ENCODE data around the gene SYMPK.
"Not testable (repeated sequence)": the region's sequence is repeated elsewhere in the genome, so short reads cannot be mapped to it uniquely, and the experiment has no call there.

Gene SYMPK

DNA sequence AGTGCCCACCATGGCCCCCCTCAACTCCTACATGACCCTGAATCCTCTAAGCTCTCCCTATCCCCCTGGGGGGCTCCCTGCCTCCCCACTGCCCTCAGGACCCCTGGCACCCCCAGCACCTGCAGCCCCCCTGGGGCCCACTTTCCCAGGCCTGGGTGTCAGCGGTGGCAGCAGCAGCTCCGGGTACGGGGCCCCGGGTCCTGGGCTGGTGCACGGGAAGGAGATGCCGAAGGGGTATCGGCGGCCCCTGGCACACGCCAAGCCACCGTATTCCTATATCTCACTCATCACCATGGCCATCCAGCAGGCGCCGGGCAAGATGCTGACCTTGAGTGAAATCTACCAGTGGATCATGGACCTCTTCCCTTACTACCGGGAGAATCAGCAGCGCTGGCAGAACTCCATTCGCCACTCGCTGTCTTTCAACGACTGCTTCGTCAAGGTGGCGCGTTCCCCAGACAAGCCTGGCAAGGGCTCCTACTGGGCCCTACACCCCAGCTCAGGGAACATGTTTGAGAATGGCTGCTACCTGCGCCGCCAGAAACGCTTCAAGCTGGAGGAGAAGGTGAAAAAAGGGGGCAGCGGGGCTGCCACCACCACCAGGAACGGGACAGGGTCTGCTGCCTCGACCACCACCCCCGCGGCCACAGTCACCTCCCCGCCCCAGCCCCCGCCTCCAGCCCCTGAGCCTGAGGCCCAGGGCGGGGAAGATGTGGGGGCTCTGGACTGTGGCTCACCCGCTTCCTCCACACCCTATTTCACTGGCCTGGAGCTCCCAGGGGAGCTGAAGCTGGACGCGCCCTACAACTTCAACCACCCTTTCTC is 9.4 kb upstream of the SYMPK start:
- Histone ChIP-seq H3K4me1 (no peaks in the 10 kb centered on the region), H3K4me3 (ENCODE audit: low read depth, low read length) (no peak overlapping the region), H3K36me3 (no peaks in the 10 kb centered on the region), H3K9me3 (no peaks in the 10 kb centered on the region), H3K27me3 (peaks cover 15% of the 10 kb centered on the region)
- no peak for DNase-seq
- TF ChIP-seq, protein P1, sequence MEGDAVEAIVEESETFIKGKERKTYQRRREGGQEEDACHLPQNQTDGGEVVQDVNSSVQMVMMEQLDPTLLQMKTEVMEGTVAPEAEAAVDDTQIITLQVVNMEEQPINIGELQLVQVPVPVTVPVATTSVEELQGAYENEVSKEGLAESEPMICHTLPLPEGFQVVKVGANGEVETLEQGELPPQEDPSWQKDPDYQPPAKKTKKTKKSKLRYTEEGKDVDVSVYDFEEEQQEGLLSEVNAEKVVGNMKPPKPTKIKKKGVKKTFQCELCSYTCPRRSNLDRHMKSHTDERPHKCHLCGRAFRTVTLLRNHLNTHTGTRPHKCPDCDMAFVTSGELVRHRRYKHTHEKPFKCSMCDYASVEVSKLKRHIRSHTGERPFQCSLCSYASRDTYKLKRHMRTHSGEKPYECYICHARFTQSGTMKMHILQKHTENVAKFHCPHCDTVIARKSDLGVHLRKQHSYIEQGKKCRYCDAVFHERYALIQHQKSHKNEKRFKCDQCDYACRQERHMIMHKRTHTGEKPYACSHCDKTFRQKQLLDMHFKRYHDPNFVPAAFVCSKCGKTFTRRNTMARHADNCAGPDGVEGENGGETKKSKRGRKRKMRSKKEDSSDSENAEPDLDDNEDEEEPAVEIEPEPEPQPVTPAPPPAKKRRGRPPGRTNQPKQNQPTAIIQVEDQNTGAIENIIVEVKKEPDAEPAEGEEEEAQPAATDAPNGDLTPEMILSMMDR (IDR thresholded peaks at IDR 0.05; ENCODE audit: low read depth, low read length) = no peak

DNA sequence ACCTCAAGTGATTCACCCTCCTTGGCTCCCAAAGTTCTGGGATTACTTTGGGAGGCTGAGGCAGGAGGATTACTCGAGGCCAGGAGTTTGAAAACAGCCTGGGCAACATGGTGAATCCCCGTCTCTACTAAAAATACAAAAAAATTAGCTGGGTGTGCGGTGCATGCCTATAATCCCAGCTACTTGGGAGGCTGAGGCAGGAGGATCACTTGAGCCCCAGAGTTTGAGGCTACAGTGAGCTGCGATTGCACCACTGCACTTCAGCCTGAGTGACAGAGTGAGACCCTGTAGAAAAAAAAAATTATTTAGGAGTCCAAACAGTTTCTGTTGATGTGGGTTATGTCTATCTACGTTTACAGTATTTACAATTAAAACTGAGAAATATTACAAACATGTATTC is 7.9 kb upstream of the SYMPK start:
- no peaks in the 10 kb centered on the region for H3K9me3 ChIP-seq
- DNase-seq = no peak
- TF ChIP-seq, protein P1 (IDR thresholded peaks at IDR 0.05; ENCODE audit: low read depth, low read length) = no peak
- H3K27me3 ChIP-seq = peaks cover 30% of the 10 kb centered on the region
- no peak overlapping the region for H3K4me3 ChIP-seq (ENCODE audit: low read depth, low read length)
- H3K4me1 ChIP-seq = no peaks in the 10 kb centered on the region
- H3K36me3 ChIP-seq = no peaks in the 10 kb centered on the region

DNA sequence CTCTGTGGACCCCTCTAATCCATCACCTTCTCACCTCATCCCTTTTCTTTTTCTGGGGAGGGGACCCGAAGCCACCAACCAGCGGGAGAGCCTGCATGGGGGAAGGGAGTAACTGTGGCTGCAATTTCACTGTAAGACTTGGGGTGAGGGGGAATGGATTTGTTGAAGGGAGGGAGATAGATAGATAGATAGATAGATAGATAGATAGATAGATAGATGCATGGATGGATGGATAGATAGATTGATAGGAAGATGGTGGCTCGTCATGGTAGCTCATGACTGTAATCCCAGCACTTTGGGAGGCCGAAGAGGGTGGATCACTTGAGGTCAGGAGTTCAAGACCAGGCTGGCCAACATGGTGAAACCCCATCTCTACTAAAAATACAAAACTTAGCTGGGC is 4.3 kb upstream of the SYMPK start:
- not testable (repeated sequence) for DNase-seq; H3K36me3 ChIP-seq; H3K9me3 ChIP-seq; H3K4me1 ChIP-seq; H3K4me3 ChIP-seq (ENCODE audit: low read depth, low read length)
- peaks cover 55% of the 10 kb centered on the region for H3K27me3 ChIP-seq

DNA sequence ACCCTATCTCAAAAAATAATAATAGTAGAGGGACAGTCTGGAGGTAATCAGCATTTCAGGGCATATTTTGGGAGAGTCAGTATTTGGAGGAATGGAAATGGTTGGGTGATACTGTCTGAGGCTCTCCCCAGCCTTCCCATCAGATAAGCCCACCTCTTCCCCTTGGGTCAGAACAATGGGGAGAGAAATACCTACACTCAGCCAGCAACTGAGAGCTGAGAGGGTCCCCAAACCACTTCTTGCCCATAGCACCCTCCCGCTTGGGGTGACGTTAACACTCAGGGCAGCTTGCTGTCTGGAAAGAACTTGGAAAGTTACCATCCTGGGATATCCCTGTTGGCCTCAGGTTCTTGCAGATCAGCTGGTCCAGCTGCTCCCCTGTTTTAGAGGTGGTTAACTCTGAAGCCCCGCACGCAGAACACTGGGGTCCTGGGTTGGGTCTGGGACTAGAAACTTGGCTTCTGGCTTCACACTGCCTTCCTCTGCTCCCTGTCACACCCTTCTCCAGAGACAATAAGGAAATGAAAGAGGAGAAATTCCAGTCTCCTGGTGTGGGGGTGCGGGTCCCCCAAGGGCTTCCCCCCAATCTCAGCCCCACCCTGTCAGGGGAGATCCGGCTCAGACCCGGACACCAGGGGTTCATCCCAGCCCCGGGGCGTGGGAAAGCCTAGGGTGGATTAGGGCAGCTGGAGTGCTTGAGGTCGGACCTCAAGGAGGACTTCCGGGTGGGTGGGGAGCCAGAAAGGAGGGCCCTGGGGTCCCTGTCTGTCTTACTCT is 3.6 kb upstream of the SYMPK start:
- H3K27me3 ChIP-seq = peaks cover 55% of the 10 kb centered on the region

DNA sequence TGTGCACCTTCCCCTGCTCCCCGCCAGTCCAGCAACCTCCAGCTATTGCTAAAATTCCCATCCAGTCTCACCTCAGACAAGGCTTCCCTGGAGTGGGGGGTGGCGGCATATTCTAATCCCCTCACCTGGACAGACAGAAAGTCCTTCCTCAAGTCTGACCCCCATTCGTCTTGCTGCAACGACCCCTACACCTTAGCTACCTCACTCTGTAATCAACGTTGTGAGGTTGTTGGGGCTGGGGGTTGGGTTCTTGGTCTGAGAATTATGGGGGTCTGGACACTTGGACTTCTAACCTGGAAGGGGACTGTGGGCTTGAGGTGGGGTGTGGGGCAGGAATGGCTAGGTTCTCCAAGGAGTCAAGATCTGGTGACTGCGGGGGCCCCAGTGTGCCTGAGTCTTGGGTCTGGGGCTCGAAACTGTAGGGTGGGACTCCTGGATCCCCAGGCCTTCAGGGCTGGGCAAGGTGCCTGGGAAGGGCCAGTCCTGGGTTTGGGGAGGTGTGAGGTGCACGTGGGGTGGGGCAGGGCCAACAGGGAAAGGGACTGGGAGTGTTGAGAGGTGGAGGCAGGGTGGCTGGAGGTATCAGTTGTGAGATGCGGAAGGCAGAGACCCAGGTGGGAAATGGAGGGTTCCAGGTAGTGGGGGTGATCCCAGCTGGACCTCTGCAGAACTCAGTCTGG is 2.5 kb upstream of the SYMPK start:
- TF ChIP-seq, protein P1 (IDR thresholded peaks at IDR 0.05; ENCODE audit: low read depth, low read length) = no peak
- no peak overlapping the region for H3K4me3 ChIP-seq (ENCODE audit: low read depth, low read length)
- 0 out of 2 replicates have a peak, but pooled peaks cover 8% of the 10 kb centered on the region for H3K36me3 ChIP-seq
- DNase-seq = no peak
- H3K9me3 ChIP-seq = no peaks in the 10 kb centered on the region
- H3K4me1 ChIP-seq = no peaks in the 10 kb centered on the region
- peaks cover 55% of the 10 kb centered on the region for H3K27me3 ChIP-seq

More for the DNA sequence above, 3.6 kb upstream of the SYMPK start:
- H3K9me3 ChIP-seq = no peaks in the 10 kb centered on the region
- H3K4me3 ChIP-seq (ENCODE audit: low read depth, low read length) = no peak overlapping the region
- no peak for DNase-seq
- no peaks in the 10 kb centered on the region for H3K36me3 ChIP-seq
- no peaks in the 10 kb centered on the region for H3K4me1 ChIP-seq
- TF ChIP-seq, protein P1 (IDR thresholded peaks at IDR 0.05; ENCODE audit: low read depth, low read length) = no peak

DNA sequence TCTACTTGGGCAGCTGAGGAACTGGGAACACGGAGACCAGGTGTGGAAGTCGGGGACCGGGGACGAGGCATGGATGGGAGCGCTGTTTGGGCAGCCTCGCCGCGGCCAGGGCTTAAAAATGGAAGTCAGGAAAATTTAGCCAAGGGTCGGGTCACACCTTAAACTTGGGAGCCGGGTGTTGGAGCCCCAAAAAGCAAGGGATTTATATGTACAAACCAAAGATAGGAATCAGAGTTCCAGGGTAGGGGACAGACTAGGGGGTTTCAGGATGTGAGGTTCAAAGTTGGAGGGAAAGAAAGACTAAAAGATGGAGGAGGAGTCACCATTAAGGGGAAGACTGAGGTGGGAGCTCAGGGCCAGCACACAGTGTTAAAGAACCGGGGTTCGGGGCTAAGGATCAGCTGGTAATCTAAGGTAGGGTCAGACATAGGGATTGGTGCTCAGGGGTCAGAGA is 1.7 kb upstream of the SYMPK start:
- H3K4me3 ChIP-seq (ENCODE audit: low read depth, low read length) = no peak overlapping the region
- peaks cover 8% of the 10 kb centered on the region; the same call in 1 of the 2 replicates for H3K36me3 ChIP-seq
- H3K4me1 ChIP-seq = no peaks in the 10 kb centered on the region
- peaks cover 55% of the 10 kb centered on the region for H3K27me3 ChIP-seq
- no peaks in the 10 kb centered on the region for H3K9me3 ChIP-seq
- TF ChIP-seq, protein P1 (IDR thresholded peaks at IDR 0.05; ENCODE audit: low read depth, low read length) = no peak
- no peak for DNase-seq

Data from BE2C (cell line).